HCT116 (cell line): ENCODE data around the gene CDKN1C. TPM values are rescaled to one million over a fixed set of nuclear protein-coding genes. Genes with fewer than 3 reads are reported as not detected.

ENCODE experiments used
- ATAC-seq: fragments of 200-7000 bp; cut with Tn5 transposase; 2 replicates; pipeline ENCODE4 v1.9.1; 2020; ENCODE audit warnings: mild to moderate bottlenecking, moderate library complexity
- BruUV-seq: library from RNA; stranded (reverse); fragments of 400-500 nt; replicated peaks from 2 replicates; lab custom pipeline; 2021; lab: Mats Ljungman, UMichigan
- CTCF ChIA-PET: fragments of 300-600 bp; sonication (Branson Sonifier 250); formaldehyde crosslinking; loops from one replicate; lab custom pipeline; 2021; ENCODE audit warnings: antibody characterized with exemption; lab: Charles Lee
- POLR2A ChIA-PET: fragments of 300-600, 350-600 bp; sonication (Branson Sonifier 250); formaldehyde crosslinking; loops from one replicate; lab custom pipeline; 2021; ENCODE audit warnings: antibody characterized with exemption; lab: Charles Lee
- RAD21 ChIA-PET, 2 experiments: fragments of 300-600 bp; sonication (Branson Sonifier 250); formaldehyde crosslinking; loops; one replicate each; lab custom pipeline; 2023; ENCODE audit warnings: low total read pairs in 2 of 2; ENCODE audit not compliant: uncharacterized antibody in 2 of 2, unreplicated experiment in 2 of 2, low non-redundant PET in 1 of 2; lab: Charles Lee
- DNase-seq: peaks from one replicate; pipeline ENCODE4 v3.0.0-alpha.2; 2010; ENCODE audit warnings: low read depth, low spot score
- H2AFZ ChIP-seq: fragments of 200-600 bp; shearing (Covaris generic), sonication (generic); 2 replicates; pipeline ENCODE4 v1.6.1; 2017; ENCODE audit warnings: low read depth, mixed run types, mixed read lengths, antibody characterized with exemption, low read length; ENCODE audit not compliant: poor library complexity, severe bottlenecking
- H3K27ac ChIP-seq: 2 replicates; pipeline ENCODE4 v1.5.1; 2012; ENCODE audit warnings: low read depth, low read length
- H3K27me3 ChIP-seq: fragments of 200-600 bp; sonication (generic); 2 replicates; pipeline ENCODE4 v1.6.1; 2016; ENCODE audit warnings: mixed run types, low read length, mixed read lengths; ENCODE audit not compliant: insufficient read depth
- H3K36me3 ChIP-seq, 2 experiments: fragments of 200-500 bp in 1 of 2; fragments of 200-600 bp in 1 of 2; sonication (Bioruptor generic) in 1 of 2; sonication (generic) in 1 of 2; 2 replicates each; pipeline versions ENCODE4 v1.5.1 to v1.6.1; 2014 to 2016; ENCODE audit warnings: low read length in 2 of 2, inconsistent platforms in 1 of 2, mixed read lengths in 1 of 2, mixed run types in 1 of 2; ENCODE audit not compliant: insufficient read depth in 2 of 2, control insufficient read depth in 1 of 2
- H3K4me1 ChIP-seq, 2 experiments: fragments of 200-600 bp in 1 of 2; sonication (generic) in 1 of 2; 2 replicates each; pipeline versions ENCODE4 v1.5.1 to v1.6.1; 2012 to 2017; ENCODE audit warnings: low read length in 2 of 2, inconsistent platforms in 1 of 2, mild to moderate bottlenecking in 1 of 2, mixed read lengths in 1 of 2, mixed run types in 1 of 2, moderate library complexity in 1 of 2; ENCODE audit not compliant: insufficient read depth in 2 of 2, control insufficient read depth in 1 of 2
- H3K4me2 ChIP-seq: fragments of 200-600 bp; sonication (generic); 2 replicates; pipeline ENCODE4 v1.6.1; 2017; ENCODE audit warnings: mixed run types, low read length, mixed read lengths
- H3K4me3 ChIP-seq, 2 experiments: fragments of 200-600 bp in 1 of 2; sonication (generic) in 1 of 2; replicated peaks in 1 of 2; 2 replicates each; pipeline ENCODE4 v1.5.1; 2011 to 2016; ENCODE audit warnings: low read length in 2 of 2, control low read depth in 1 of 2, low read depth in 1 of 2, mild to moderate bottlenecking in 1 of 2, mixed read lengths in 1 of 2, mixed run types in 1 of 2
- H3K79me2 ChIP-seq: fragments of 200-600 bp; sonication (generic); 2 replicates; pipeline ENCODE4 v1.6.1; 2017; ENCODE audit warnings: mild to moderate bottlenecking, mixed run types, low read length, moderate library complexity, mixed read lengths; ENCODE audit not compliant: insufficient read depth
- H3K9ac ChIP-seq: fragments of 200-600 bp; sonication (generic); 2 replicates; pipeline ENCODE4 v1.6.1; 2016; ENCODE audit warnings: low read length, mixed read lengths
- H3K9me2 ChIP-seq: fragments of 200-600 bp; sonication (generic), shearing (Covaris generic); 2 replicates; pipeline ENCODE4 v1.6.1; 2017; ENCODE audit warnings: mixed run types, mild to moderate bottlenecking, moderate library complexity; ENCODE audit not compliant: insufficient read depth
- H3K9me3 ChIP-seq, 2 experiments: fragments of 200-500 bp in 1 of 2; fragments of 200-600 bp in 1 of 2; sonication (Bioruptor generic) in 1 of 2; sonication (generic) in 1 of 2; 2 replicates each; pipeline ENCODE4 v1.6.1; 2014 to 2017; ENCODE audit warnings: low read length in 2 of 2, mixed read lengths in 2 of 2, inconsistent platforms in 1 of 2, low read depth in 1 of 2, mild to moderate bottlenecking in 1 of 2, mixed run types in 1 of 2, moderate library complexity in 1 of 2; ENCODE audit not compliant: control insufficient read depth in 1 of 2, insufficient read depth in 1 of 2
- H4K20me1 ChIP-seq: fragments of 200-600 bp; sonication (generic), shearing (Covaris generic); 2 replicates; pipeline ENCODE4 v1.6.1; 2017; ENCODE audit warnings: mixed run types, mild to moderate bottlenecking, moderate library complexity; ENCODE audit not compliant: insufficient read depth
- CEBPB ChIP-seq: IDR thresholded peaks from 2 replicates; pipeline ENCODE4 v1.6.1; 2012; ENCODE audit warnings: low read depth
- CTCF ChIP-seq, 3 experiments: fragments of 200-600 bp in 1 of 3; sonication (generic) in 1 of 3; IDR thresholded peaks in 2 of 3; conservative IDR thresholded peaks in 1 of 3; 2 replicates each; pipeline ENCODE4 v1.5.1; 2012 to 2017; ENCODE audit warnings: low read depth in 2 of 3, low read length in 2 of 3, antibody characterized with exemption in 1 of 3, borderline replicate concordance in 1 of 3, control low read depth in 1 of 3, mild to moderate bottlenecking in 1 of 3, mixed read lengths in 1 of 3, mixed run types in 1 of 3, moderate library complexity in 1 of 3; ENCODE audit not compliant: insufficient read depth in 1 of 3
- EGR1 ChIP-seq: IDR thresholded peaks from 2 replicates; pipeline ENCODE4 v1.6.1; 2012; ENCODE audit warnings: low read depth
- EZH2phosphoT487 ChIP-seq: fragments of 200-600 bp; IDR thresholded peaks from 2 replicates; pipeline ENCODE4 v1.6.1; 2018; ENCODE audit warnings: antibody characterized with exemption, borderline replicate concordance
- FOSL1 ChIP-seq: IDR thresholded peaks from 2 replicates; pipeline ENCODE4 v1.6.1; 2012; ENCODE audit warnings: low read depth
- POLR2AphosphoS5 ChIP-seq: IDR thresholded peaks from 2 replicates; pipeline ENCODE4 v1.6.1; 2011; ENCODE audit warnings: mild to moderate bottlenecking, low read depth, low read length, moderate library complexity
- RAD21 ChIP-seq: IDR thresholded peaks from 2 replicates; pipeline ENCODE4 v1.6.1; 2012; ENCODE audit warnings: low read depth, mild to moderate bottlenecking
- REST ChIP-seq: IDR thresholded peaks from 2 replicates; pipeline ENCODE4 v1.6.1; 2012; ENCODE audit warnings: low read depth
- SIN3A ChIP-seq: IDR thresholded peaks from 2 replicates; pipeline ENCODE4 v1.6.1; 2012; ENCODE audit warnings: low read depth
- SP1 ChIP-seq: IDR thresholded peaks from 2 replicates; pipeline ENCODE4 v1.6.1; 2012; ENCODE audit warnings: low read depth
- SRF ChIP-seq: IDR thresholded peaks from 2 replicates; pipeline ENCODE4 v1.6.1; 2012; ENCODE audit warnings: low read depth
- YY1 ChIP-seq: IDR thresholded peaks from 2 replicates; pipeline ENCODE4 v1.6.1; 2011; ENCODE audit warnings: low read length, low read depth, moderate library complexity, mild to moderate bottlenecking; ENCODE audit not compliant: insufficient replicate concordance; ENCODE audit errors: extremely low read depth
- ZNF274 ChIP-seq: fragments of 200-500 bp; sonication (Bioruptor generic); IDR thresholded peaks from 2 replicates; pipeline ENCODE4 v1.6.1; 2014; ENCODE audit warnings: mild to moderate bottlenecking, low read depth, low read length, inconsistent platforms
- intact Hi-C: fragments of 100-400 bp; cut with micrococcal nuclease; formaldehyde crosslinking; loops from 2 replicates; pipeline ENCODE4 v1.10.0; 2022
- total RNA-seq: library from RNA; stranded (reverse); gene quantifications from one replicate; pipeline ENCODE4 v1.2.1, GENCODE V29; 2021; ENCODE audit not compliant: unreplicated experiment

Gene CDKN1C
- total RNA-seq, 1 experiment from 2014 or later = 24.0 TPM

GRCh38 chr11:2923446-2924375 is 38.1 kb upstream of the CDKN1C start:
- 0 out of 2 replicates have a peak overlapping the region, but pooled peaks have one; percentile 30 for H3K4me2 ChIP-seq
- no peak overlapping the region for H2AFZ ChIP-seq
- DNase-seq = no peak
- ChIA-PET RAD21 (no interaction called here), CTCF (interaction anchor here (1.2 kb wide), 1 partner anchor 32 kb away, joined by 3 read pairs; no protein-coding TSS in a partner anchor), POLR2A (no interaction called here)
- H3K27ac ChIP-seq = peak overlapping the region; percentile 39; the same call in 1 of the 2 replicates
- no peaks in the 10 kb centered on the region for H3K9me3 ChIP-seq
- H3K9ac ChIP-seq = no peak overlapping the region
- H3K79me2 ChIP-seq = peaks cover 26% of the 10 kb centered on the region
- peaks cover 0 to 13% of the 10 kb centered on the region in 2 experiments; a peak in 2 of 4 replicates for H3K36me3 ChIP-seq
- H3K4me3 ChIP-seq = no peak overlapping the region
- intact Hi-C loops = no loop called here
- H3K27me3 ChIP-seq = no peaks in the 10 kb centered on the region
- BruUV-seq = no TSS peak
- no peaks in the 10 kb centered on the region for H3K9me2 ChIP-seq
- peaks cover 14% of the 10 kb centered on the region; the same call in 1 of the 2 replicates for H4K20me1 ChIP-seq
- TF ChIP-seq EZH2phosphoT487 (no peak), FOSL1 (no peak)
- TF ChIP-seq, all 23 proteins: peak for 0
- peaks cover 20 to 41% of the 10 kb centered on the region in 2 experiments for H3K4me1 ChIP-seq
- ATAC-seq = no peak

GRCh38 chr11:2922655-2923054 is 37.1 kb upstream of the CDKN1C start:
- intact Hi-C loops = no loop called here
- Histone ChIP-seq H4K20me1 (peaks cover 7% of the 10 kb centered on the region; the same call in 1 of the 2 replicates), H2AFZ (no peak overlapping the region), H3K9me3 (no peaks in the 10 kb centered on the region), H3K4me1 (peaks cover 17 to 35% of the 10 kb centered on the region in 2 experiments), H3K9me2 (no peaks in the 10 kb centered on the region), H3K36me3 (peaks cover 0 to 3% of the 10 kb centered on the region in 2 experiments; a peak in 2 of 4 replicates), H3K27ac (no peak overlapping the region), H3K27me3 (no peaks in the 10 kb centered on the region), H3K4me2 (no peak overlapping the region), H3K9ac (no peak overlapping the region), H3K4me3 (no peak overlapping the region), H3K79me2 (peaks cover 15% of the 10 kb centered on the region)
- DNase-seq (no peak), ATAC-seq (no peak)
- POLR2A ChIA-PET = interaction anchor here (0.8 kb wide), 1 partner anchor 10 kb away, joined by 3 read pairs; no protein-coding TSS in a partner anchor
- CTCF ChIA-PET = no interaction called here
- no TSS peak for BruUV-seq
- RAD21 ChIA-PET = no interaction called here
- no peak for TF ChIP-seq EZH2phosphoT487
- TF ChIP-seq SP1 = no peak
- TF ChIP-seq REST = no peak
- no peak for TF ChIP-seq EGR1
- no peak for TF ChIP-seq SIN3A
- TF ChIP-seq CEBPB = no peak
- TF ChIP-seq POLR2AphosphoS5 = no peak
- TF ChIP-seq CTCF (IDR thresholded peaks at IDR 0.05 in 2 of 3, conservative IDR thresholded peaks at IDR 0.05 in 1 of 3; ENCODE audit: borderline replicate concordance in 1 of 3, insufficient read depth in 1 of 3, low read depth in 2 of 3, low read length in 2 of 3) = no peak
- TF ChIP-seq ZNF274 = no peak
- no peak for TF ChIP-seq YY1
- TF ChIP-seq RAD21 = no peak
- TF ChIP-seq SRF = no peak
